Urothelium cell line (cell line): ENCODE results near the gene VWA3A.
"Not testable (repeated sequence)": the region's sequence is repeated elsewhere in the genome, so short reads cannot be mapped to it uniquely, and the experiment has no call there.

ENCODE experiments used
- DNase-seq: peaks from one replicate; pipeline ENCODE4 v3.0.0; 2011; ENCODE audit warnings: low spot score, mixed read lengths
- FAIRE-seq: peaks from 2 replicates; lab custom pipeline; 2011; peaks lifted over from hg19 to GRCh38; lab: Jason Lieb, UNC

VWA3A gene

DNA sequence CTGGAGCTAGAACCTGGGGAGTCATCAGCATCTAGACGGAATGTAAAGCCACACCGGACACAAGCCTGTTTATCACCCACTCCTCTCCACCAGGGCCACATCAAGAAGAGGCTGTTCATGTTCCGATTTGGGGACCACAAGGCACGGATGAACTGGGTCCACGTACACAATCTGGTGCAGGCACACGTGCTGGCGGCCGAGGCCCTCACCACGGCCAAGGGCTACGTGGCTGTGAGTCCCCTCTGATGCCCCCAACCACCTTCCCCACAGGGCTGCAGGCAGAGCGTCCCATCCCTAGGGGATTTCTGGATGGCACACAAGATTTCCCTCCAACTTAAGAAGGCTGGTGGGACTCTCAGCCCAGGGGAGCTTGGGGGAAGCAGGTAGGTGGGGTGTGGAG is 89.1 kb downstream of the VWA3A start:
- DNase-seq (no peak), FAIRE-seq (no peak)

GRCh38 chr16:22181843-22182242 is 89.5 kb downstream of the VWA3A start:
- FAIRE-seq (no peak), DNase-seq (no peak)

DNA sequence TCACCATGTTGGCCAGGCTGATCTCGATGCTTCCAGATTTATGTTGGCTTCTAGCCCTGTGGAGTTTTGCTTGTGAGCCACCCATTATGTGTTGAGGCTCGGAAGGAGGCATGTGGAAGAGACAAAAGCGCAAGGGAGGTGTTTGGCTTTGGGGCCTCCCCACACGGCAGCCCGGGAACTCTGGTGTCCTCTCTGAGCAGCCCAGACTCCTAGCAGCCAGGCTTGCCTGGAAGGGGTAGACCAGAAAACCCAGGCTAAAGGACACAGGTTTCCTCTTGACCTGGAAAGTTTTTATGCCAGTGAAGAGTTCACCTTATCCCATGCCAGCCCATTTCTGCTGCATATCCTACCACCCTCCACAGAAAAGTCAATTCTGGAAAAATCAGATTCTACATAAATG is 91.0 kb downstream of the VWA3A start:
- DNase-seq, result no peak
- FAIRE-seq, result no peak

DNA sequence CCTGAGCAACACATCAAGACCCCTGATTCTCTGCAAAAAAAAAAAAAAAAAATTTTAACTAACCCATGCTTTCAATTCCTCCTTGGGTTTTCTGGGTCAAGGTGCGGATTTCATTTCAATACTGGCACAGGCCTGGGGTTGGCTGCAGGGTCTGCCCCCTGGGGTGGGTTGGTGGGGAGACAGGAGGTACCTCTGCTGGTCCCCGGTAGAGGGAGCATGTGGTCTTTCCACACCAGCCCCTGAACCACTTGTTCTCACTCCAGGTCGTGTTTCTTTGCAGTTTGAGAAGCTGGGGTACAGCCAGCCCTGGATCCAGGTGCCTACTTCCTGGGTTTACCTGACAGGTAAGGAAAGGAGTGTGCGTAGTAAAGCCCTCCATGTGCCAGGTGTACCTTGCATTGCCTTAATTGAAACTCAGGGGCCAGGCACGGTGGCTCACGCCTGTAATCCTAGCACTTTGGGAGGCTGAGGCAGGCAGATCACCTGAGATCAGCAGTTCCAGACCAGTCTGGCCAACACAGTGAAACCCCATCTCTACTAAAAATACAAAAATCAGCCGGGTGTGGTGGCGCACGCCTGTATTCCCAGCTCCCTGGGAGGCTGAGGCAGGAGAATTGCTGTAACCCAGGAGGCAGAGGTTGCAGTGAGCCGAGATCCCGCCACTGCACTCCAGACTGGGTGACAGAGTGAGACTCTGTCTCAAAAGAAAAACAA is 91.7 kb downstream of the VWA3A start:
- DNase-seq (no peak), FAIRE-seq (no peak)

DNA sequence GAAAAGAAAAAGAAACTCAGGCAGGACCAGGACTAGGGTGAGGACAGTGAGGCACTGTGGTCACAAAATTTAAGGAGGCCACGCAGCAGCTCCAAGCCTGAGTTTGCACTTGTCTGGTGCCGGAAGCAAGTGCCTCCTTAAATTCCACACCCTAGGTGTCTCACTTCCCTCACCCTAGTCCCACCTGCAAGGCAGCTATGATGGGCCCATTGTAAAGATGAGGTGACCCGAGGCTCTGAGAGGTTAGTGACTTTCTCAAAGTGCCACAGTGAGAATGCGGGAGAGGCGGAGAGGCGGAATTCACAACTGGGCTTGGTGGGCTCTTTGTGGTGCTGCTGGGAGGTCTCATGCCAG is 92.3 kb downstream of the VWA3A start:
- DNase-seq (no peak), FAIRE-seq (no peak)

DNA sequence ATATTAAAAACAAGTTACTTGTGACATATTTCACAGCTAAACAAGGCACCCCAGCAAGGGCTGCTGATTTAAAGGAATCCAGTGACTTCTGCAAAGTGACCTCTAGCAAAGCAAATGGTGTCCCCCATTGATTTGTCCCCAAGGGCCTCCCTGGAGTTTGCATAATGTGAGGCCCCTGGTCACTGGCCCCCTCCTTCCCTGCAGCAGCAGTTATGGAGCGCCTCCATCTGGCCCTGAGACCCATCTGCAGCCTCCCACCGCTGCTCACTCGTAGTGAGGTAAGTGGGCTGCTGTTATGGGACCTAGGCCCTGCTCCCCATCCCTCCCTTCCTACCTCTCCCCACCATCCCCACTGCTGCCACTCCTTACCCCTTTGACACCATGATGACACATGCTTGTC is 94.2 kb downstream of the VWA3A start:
- DNase-seq (no peak), FAIRE-seq (no peak)

- FAIRE-seq (no peak), DNase-seq (no peak)
Observed at GRCh38 chr16:22188267-22188594, 95.9 kb downstream of the VWA3A start.

DNA sequence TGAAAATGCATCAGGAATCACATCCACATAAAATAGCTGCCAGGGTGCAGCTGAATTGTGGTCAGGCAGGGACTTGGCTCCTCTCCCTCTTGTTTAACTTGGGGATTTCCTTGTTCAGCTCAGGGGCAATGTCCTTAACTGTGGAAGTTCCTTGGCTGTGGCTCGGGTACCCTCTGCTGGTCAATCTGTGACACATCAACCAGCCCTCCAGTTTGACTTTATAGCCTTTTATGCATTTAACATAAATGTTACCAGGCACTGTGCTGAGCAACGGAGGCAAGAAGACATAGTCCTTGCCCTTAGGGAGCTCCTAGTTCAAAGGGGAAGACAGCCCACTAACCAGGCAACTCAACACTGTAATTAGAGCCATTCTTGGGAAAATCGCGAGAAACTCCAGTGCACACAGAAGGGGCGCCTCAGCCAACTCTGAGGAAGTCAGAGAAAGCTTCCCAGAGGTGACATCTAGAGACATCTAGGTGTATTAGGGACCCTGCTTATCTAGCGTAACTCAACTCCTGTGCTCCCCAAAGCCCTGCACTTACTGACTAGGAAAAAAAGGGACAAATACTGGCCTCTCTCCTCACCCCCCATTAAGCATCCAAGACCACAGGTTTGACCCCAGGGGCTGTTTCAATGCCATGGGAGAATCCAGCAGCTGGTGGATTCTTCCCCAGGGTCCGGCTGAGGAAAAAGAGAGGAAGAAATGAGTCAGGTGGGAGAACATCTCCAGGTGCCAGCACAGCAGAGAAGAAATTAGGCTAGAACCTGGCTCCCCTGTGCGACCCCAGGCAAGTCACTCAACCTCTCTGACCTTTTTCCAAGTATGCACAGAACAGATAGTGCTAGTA is 96.5 kb downstream of the VWA3A start:
- FAIRE-seq (no peak), DNase-seq (peak; percentile 56)

DNA sequence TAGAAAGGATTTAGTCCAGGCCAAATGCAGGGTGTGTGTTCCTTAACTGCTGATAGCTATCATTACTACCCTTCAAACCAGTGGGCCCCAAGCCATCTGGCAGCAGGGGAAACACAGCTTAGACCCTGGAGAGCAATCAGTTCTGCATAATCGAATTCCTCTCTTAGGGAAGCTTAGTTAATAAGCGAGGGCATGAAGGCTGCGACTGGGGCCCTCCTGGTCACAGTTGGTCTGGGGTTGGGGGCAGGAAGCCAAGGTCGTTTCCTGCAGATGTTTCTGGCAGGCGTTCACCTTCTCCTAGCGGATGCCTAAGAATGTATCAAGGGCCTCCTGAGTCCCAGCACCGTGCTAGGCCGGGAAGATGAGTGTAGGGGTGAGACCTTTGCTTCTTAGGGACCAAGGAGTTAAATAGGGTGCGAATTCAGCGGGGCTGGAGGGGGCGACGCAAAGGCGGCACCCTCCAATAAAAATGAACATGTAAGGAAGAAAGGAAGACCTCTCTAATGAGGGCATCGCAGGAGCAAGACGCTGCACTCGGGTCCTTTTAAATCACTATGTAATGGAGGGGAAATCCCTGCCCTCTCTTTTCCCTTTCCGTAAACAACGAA is 97.2 kb downstream of the VWA3A start:
- FAIRE-seq (no peak), DNase-seq (no peak)

DNA sequence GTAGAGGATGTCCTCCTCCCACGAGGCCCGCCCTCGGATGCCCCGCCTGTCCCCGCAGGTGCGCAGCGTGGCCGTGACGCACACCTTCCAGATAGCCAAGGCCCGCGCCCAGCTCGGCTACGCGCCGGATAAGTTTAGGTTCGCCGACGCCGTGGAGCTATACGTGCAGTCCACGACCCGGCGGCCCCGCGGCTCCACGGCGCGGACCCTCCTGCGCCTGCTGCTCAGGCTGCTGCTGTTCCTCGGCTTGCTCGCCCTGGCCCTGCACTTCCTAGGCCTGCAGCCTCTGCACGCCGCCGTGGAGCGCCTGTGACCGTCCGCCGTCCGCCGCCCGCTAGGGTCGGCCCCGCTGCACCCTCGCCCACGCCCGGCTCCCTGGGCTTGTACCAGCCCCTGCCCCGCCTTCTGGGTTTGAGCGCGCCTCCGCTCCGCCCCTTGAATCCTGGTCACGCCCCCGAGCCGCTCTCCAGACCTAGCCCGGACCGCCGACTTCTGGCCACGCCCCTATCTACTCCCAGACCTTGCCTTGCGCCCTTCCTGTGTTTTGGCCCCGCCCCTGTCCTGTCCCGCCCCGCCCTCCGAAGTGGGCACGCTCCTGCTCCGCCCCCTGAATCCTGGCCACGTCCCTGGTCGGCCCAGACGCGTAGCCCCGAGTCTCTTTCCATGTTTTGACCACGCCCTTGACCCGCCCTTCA is 97.9 kb downstream of the VWA3A start:
- FAIRE-seq (no peak), DNase-seq (peak; percentile 95)

GRCh38 chr16:22190776-22191531 is 98.6 kb downstream of the VWA3A start:
- DNase-seq (peak; percentile 87), FAIRE-seq (no peak)

DNA sequence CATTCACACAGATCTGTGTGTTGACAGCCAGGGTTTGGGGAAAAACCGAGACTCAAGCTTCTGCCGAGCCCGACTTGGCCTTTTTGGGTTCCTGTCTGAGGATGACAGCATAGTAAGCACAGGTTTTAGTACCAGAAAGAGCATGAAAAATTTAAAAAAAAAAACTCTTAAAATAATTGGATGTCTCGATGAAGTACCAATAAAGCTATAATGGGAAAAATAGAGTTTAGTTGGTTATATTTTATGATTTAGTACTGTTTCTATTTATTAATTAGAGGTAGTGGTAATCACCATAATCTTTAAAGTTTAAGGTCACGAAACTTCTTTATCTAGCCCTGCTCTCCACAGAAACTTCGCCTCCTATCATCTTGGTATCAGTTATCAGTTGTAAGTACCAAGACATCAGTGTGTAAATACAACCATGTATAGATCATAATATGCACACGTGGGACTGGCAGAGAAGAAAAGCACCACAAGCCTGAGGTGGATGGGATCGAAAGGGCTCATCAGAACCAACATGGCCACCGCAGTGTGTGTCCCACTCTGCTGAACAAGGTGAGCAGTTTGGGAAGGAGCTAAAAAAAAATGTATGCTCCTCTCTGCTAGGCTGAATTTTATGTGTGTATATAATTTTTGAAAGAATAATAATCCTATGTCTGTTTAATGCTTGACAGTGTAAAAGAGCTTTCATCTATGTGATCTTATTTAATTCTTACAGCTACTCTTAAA is 99.4 kb downstream of the VWA3A start:
- FAIRE-seq (no peak), DNase-seq (no peak)

DNA sequence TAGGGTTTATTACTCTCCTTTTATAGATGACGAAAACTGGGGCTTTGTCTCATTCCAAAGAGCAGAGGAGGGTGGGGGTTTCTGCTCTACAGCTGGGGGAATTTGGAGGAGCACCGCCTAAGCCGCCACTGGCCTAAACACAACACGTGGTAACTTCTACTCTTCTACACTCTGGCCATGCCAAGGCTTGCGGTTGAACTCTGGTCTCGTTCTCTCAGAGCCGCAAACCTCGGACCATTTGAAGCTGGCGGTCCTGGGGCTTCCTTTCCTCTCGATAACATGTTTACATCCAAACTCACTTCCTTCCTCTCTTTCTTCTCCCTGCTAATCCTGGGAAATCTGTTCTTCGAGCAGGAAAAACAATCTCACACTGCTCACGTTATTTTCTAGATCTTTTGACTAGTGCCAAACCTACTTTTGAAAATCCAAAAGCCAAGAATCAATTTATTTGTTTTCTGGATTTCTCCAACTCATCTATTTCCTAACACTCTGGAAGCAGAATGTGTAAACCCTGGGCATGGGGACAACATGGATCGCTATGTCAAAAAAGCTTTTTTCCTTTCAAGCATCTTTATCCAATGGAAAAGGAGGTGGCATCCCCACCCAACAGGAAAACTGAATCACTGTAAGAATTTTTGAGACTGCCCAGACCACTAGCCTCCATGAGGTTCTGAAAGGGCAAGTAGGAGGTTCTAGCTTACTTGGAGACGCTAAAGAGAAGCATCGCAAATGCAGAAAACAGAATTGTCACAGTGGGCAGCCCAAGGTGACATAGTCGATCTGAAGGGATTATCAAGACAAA is 100.1 kb downstream of the VWA3A start:
- DNase-seq, result no peak
- no peak for FAIRE-seq

DNA sequence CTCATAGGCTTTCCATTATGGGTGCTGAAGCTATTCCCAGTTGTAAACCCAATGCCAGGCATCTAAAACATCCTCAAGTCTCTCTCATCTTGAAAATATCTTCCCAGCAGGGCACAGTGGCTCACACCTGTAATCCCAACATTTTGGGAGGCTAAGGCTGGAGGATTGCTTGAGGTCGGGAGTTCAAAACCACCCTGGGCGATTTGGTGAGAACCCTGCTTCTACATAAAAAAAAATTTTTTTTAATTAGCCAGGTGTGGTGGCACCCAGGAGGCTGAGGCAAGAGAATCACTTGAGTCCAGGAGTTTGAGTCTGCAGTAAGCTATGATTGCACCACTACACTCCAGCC is 100.7 kb downstream of the VWA3A start:
- DNase-seq (no peak), FAIRE-seq (no peak)

DNA sequence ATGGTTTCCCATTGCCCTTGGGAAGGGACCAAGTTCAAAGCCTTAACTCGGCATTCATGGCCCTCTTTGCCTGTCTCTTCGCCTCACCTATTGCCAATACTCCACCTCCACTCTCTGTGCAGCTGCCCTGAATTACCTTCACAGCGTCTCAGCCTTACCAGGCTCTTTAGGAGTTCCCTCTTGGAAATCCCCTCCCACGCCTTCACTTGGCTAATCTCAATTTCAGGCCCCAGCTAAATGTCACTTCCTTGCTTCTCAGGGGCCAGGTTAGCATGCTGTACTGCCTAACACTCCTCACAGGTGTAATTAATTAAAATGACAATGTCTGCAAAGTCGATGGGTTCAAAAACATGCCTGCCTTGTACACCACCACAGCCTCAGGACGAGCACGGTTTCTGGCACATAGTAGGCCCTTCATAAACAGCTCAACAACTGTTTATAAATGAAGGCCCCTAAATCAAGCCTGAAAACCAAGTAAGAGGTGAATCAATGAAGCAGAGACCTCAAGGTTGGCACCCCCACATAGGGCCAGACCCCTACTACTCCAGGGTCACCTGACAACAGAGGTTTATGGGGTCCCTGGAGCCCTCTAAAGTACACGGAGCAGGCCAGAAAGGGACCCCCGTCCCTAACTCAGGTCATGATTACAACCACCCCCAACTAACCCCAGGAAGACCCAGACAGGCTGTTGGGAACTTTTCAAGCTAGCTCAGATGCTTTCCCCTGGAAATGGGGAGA is 102.5 kb downstream of the VWA3A start:
- no peak for FAIRE-seq
- no peak for DNase-seq

DNA sequence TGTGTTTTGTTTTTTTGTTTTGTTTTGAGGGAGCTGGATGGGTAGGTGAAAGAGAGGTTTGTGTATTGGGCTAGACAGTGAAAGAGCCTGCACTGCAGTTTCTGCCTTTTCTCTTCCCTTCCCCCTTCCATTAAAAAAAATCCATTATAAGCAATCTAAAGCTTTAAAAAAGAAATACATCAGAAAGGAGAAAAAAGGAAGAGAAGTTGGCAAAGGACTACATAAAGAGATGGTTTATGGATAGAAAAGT is 103.0 kb downstream of the VWA3A start:
- no peak for DNase-seq
- FAIRE-seq, result no peak

DNA sequence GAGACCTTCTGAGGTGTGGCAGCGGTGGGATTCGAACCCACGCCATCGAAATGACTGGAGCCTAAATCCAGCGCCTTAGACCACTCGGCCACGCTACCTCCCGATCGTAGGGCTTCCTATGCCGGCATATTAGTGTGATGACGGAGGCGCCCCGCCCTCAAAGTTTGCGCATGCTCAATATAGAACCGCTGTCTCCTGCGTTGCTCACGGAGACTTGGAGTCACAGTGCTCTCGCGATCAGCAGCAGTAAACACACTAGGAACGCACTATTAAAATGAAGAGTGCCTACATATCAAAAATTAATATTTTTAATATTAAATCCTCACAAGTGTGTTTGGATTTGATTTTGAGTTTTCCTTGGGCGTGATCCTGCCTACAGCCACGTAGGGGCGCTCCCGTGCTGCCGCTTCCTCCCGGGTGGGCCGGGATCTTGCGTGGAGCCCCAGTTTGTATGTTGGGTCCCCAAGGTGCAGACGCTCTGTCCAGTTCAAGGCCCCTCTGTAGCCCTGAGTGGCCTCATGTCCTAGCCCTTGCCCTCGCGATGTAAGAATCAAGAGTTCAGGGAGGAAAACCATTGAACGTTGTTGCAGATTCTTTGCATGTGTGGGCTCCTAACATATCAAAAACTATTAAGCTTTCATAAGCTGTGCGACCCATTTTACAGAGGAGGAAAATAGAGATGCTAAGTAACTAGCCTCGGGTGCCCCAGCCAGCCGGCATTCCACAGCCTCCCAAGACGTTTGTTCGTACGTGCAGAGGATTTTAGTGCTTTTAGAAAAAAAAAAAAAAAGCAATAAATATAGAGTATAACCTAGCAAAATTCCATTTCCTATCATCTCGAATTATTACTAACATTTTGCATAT is 103.6 kb downstream of the VWA3A start:
- FAIRE-seq, result no peak
- peak; percentile 62 for DNase-seq

GRCh38 chr16:22196559-22197168 is 104.3 kb downstream of the VWA3A start:
- not testable (repeated sequence) for FAIRE-seq, DNase-seq
